SIG-M5 (cell line): ENCODE data around the gene GOLGB1.
"Not testable (repeated sequence)": the region's sequence is repeated elsewhere in the genome, so short reads cannot be mapped to it uniquely, and the experiment has no call there.

ENCODE experiments used
- DNase-seq: peaks from one replicate; lab custom pipeline; 2025; lab: John Stamatoyannopoulos, UW

GOLGB1 gene, protein sequence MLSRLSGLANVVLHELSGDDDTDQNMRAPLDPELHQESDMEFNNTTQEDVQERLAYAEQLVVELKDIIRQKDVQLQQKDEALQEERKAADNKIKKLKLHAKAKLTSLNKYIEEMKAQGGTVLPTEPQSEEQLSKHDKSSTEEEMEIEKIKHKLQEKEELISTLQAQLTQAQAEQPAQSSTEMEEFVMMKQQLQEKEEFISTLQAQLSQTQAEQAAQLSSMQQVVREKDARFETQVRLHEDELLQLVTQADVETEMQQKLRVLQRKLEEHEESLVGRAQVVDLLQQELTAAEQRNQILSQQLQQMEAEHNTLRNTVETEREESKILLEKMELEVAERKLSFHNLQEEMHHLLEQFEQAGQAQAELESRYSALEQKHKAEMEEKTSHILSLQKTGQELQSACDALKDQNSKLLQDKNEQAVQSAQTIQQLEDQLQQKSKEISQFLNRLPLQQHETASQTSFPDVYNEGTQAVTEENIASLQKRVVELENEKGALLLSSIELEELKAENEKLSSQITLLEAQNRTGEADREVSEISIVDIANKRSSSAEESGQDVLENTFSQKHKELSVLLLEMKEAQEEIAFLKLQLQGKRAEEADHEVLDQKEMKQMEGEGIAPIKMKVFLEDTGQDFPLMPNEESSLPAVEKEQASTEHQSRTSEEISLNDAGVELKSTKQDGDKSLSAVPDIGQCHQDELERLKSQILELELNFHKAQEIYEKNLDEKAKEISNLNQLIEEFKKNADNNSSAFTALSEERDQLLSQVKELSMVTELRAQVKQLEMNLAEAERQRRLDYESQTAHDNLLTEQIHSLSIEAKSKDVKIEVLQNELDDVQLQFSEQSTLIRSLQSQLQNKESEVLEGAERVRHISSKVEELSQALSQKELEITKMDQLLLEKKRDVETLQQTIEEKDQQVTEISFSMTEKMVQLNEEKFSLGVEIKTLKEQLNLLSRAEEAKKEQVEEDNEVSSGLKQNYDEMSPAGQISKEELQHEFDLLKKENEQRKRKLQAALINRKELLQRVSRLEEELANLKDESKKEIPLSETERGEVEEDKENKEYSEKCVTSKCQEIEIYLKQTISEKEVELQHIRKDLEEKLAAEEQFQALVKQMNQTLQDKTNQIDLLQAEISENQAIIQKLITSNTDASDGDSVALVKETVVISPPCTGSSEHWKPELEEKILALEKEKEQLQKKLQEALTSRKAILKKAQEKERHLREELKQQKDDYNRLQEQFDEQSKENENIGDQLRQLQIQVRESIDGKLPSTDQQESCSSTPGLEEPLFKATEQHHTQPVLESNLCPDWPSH (N-terminal part only)

DNA sequence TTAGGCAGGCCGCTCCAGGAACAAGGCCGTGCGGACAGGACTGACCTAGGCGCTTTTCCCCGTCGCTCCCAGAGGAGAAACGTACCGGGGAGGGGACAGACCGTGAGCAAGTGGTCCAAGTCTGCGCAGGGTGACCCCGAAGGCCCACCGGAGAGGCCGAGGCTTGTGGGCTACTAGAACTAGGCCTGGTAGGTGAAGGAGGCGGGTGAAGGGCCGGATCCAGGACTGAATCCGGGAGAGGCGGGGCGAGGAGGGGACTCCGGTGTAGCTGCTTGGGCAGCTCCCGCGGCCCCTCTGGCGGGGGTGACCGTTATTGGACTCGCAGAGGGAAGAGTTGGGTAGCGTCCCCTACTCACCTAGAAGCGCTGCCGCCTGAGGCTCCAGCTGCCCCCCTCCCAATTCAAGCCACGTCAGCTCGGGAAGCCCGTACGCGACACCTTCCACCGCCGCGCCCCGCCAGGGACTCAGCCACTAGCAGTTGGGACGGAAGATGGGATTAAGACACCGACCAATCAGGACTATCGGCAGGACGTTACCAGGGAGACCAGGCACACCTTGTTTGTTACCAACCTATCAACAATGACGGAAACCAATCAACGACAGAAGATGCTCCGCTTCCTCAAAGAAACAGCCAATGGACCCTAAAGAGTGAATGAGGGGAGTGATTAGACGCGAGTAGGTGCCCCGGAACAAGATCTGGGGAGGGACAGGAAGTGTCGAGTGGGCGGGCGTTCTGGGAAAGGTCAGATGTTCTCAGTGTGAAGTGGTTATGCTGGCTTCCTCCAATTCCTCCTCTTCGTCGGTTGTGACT lies at the start of gene GOLGB1:
TSS of gene GOLGB1 (minus strand) at position 466 of the 811 bp plus-strand sequence. CDS start 18,770 bp downstream, outside the sequence.
- peak; percentile 100 for DNase-seq

DNA sequence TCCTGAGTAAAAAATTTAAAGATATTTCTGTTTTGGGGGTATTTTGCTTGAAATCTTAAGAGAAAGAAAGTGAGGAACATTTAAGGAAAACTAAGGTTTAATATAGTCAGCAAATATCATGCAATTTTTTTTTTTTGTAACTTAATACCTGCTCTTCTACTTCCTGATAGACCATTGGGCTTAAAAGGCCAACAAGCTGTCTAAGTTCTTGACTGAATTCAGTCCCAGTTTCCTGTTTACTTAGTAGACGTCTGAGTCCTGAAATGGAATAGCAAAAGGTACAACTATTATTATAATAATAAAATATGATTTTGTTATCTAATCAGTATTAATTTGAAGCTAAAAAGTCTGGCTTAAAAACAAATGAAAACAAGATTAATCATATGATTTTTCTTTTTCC lies 47.4 kb upstream of the GOLGB1 start:
- DNase-seq, result no peak

DNA sequence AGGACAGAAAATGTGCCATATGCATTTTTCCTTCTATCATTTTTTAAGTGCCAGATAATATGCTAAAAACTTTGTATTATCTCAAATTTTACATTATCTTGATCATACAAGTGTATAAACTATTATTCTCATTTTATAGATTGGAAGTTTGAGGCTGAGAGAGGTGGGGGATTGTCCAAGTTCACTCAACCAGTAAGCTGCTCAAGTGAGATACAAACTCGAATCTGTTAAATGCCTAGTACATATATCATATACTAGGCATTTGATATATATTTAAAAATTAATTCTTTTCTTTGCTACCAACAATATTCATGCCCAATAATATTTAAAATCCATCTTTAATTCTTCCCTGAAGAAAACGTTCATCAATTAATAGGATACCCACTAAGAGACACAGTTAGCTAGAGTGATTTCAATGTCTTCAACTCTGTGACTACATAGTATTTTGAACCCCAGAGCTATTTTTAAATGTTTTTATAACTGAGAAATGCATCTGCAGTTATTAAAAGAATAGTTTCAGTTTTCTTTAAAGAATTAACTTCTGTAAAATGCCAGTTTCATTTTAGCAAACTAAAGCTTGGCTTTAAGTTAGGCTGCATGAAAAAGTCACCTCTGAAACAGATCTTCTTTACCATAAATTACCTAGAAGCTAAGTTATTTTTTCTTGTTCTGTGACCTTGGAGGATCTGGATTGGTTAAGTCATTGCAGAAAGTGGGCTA lies 44.9 kb upstream of the GOLGB1 start:
- no peak for DNase-seq

DNA sequence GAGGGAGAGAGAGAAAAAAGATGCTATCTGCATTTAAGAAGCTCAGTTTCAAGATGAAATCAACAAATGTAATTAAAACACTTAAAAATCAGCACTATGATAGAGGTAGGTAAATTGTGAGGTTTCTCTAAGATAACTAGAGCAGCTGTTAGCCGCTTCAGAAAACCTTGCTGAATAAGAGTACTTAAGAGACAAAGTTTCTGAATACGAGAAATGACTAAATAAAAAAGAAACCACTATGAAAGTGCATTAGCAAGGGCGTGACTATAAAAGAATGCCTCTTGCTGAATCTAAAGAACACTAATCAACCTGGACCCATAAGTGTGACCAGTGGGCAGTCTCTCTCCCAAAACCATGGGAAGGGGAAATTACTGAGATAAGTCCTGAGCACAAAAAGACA lies 43.5 kb upstream of the GOLGB1 start:
- no peak for DNase-seq

DNA sequence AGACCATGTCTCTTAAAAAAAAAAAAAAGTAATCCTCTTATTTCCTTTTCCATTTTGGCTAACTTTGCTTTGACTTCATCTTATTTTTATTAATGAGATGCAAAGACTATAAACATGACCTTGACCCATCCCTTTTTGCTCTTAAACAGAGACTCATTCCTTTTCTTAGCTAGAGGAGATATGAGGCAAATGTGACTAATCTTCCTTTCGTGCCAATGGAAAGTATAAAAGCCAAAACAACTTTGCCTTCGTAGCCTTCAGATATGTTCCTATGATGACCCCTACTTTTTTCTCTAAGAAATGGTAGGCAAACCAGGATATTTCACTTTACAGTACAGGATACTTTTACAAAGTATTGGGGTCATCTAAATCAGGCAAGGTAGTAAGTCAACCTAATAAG lies 36.9 kb upstream of the GOLGB1 start:
- DNase-seq, result no peak

DNA sequence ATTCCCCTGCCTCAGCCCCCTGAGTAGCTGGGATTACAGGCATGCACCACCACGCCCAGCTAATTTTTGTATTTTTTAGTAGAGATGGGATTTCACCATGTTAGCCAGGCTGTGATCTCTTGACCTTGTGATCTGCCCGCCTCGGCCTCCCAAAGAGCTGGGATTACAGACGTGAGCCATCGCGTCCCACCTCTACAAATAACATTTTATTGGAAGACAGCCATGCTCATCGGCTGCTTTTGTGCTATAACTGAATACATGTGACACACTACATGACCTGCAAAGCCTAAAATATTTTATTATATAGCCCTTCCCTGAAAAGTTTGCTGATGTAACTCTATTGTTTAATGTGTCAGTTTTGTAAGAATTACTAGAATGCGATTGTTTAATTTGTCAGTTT lies 33.2 kb upstream of the GOLGB1 start:
- not testable (repeated sequence) for DNase-seq

DNA sequence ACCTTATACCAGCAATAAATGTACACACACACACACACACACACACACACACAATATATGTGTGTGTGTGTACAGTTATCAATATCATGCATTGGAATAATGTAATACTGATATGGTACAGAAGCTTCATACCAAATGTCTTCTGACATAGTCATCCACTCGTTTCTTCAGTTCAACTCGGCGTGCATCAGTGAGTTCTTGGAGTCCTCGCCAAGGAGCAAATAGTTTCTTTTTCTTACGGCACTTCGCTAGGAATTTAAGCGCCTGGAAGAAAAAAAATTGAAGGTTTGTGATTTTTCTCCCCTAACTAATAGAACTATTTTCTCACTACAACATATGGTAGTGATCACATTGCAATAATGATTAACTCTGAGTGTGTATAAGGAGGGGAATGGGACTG lies 32.1 kb upstream of the GOLGB1 start:
- no peak for DNase-seq

DNA sequence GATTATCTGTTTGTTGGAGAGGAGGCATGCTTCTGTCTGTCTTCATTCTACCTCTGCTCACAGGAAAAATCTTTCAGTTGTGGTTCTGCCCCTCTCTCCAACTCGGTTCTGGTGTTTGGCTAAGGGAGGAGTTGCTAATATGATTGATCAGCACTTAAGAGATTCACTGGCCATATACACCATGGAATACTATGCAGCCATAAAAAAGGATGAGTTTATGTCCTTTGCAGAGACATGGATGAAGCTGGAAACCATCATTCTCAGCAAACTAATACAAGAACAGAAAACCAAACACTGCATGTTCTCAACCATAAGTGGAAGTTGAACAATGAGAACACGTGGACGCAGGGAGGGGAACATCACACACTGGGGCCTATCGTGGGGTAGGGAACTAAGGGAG lies 25.6 kb upstream of the GOLGB1 start:
- not testable (repeated sequence) for DNase-seq

DNA sequence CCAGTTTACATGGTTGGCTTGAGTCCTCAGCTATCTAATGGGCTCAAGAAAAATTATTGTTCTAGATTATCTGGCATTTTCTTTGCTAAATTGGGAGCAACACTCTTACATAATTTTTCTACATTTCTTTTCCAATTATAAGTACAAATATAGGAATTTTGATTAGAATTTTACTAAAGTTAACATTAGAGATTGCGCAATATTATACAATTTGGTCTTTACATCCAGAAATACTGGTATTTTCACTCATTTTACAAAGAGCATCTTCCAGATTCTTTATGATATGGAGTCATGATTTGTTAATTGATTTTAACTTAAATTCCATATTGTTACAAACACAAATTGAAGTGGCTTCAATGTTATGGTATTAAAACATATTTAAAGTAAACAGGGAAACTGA lies 19.7 kb upstream of the GOLGB1 start:
- DNase-seq, result no peak

DNA sequence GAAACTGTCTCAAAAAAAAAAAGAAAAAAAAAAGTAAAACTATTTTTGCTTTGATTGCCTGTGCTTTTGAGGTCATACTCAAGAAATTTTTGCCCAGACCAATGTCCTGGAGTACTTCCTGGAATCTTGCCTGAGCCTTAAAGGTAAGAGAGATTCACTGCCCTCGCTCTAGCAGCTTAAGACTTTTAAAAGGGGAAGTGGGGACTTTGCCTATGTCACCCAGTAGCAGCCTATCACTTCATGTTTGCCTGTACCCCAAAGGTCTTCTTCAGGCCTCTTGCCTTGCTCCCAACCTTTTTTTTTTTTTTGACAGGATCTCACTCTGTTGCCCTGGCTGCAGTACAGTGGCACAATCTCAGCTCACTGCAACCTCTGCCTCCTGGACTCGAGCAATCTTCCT lies 18.9 kb upstream of the GOLGB1 start:
- DNase-seq, result no peak

DNA sequence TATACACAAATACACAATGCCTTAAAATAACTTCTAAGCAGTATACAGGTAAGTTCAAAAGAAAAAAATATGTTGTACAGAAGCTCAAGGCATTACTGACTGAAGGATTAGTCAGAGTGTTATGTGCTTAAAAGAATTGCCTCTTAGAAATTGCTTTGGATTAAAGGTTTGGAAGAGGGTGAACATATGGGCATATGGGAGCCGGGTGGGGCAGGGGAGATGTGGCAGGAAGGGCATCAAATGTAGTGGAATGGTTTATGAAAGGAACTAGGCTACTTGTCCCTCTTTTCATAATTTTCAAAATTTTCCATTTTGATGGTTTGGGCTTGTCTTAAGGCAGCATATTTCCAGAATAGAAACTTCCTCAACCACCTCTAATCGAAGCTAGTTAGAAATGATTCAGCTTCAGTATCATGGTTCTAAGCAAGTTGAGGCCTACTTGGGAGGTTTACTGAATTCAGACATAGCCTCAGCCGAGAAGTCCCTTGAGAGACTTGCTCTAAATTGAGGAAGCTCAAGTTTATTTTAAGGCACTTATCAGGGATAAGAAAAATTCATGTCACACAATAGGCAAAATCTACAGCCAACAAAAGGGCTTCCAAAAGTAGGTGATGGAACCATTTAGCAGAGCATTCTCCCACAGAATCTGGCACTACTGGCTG lies 10.1 kb upstream of the GOLGB1 start:
- no peak for DNase-seq

DNA sequence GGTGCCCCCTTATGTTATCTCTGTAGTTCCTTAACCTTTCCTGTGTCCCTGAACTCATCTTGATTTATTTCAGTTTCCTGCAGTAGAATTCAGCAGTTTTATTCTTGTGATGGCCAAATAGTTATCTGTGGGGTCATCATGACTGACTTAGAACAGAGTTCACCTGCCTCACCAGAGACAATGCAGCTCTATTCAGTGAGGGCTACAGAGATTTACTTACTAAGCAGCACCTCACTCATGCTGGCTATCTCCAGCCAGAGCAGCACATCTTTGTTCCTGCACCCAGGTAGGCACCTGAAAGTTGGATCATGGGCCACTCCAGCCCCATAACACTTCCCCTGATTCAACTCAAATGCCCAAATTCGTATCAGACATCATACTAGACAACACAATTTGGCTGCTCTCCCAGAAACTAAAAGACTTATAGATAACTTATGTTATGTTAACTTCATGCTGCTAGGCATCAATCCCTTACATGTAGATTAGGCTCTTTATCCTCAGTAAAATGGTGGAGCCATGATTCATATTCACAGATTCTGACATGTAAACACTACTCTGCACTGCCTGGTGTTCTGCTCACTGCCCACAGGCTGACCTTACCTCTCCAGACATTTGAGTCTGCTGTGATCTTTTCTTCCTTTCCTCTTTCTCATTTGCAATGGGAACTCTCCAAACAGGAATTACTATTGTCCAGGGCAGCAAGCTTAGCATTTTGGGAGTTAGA lies 9.3 kb upstream of the GOLGB1 start:
- DNase-seq, result no peak

DNA sequence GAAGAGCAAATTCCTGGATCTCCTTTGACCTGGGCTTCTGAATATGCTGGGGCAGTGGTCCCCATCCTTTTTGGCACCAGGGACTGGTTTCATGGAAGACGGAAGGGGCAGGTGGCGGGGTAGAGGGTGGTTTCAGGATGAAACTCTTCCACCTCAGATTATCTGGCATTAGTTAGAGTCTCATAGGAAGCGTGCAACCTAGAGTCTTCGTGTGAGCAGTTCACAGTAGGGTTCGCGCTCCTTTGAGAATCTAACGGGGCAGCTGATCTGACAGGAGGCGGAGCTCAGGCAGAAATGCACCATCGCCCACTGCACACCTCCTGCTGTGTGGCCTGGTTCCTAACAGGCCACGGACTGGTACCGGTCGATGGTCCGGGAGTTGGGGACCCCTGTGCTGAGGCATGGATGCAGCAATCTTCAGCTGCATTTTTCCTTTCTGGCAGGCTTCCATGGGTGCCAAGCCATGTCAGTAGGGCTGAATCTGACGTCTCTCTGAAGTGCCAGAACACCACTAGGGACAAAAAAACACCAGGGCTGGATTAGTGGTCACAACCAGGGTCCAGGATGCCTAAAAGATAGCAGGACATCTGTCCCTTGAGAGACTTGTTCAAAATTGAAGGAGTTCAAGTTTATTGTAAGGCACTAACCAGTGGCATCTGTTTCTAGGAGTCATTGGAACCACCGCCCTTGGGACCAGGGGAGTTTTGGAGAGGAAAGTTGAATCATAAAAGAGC lies 8.4 kb upstream of the GOLGB1 start:
- no peak for DNase-seq

DNA sequence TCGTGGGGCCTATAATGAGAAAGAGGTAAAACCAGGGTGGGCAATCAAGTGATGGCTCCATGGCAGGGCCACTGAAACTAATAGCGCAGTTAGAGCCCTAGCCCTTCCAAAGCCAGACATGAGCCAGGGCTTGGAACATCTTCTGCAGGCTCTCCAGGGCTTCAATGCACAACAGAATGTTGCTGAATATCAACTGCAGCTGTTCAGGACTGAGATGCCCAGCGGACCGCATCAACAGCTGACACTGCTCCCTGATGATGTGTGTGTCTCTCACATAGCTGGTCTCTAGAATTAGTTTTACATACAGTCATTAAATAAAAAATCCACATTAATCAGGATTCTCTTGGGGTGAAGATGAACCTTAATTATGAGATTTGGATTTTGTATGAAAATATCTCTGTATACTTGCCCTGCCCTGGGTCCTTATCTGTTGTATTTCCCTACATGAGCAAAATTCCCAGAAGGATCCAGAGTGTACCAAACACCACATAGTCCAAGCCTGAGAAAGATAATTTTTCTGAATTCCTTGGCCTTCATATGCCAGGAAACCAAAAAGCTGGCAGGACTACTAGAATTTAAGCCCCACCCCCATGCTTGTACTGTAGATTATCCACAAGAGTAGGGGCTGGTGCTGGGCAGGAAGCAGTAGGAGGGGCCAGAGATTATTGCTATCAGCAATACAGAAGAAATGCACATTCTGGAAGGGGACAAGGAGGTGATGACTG lies 7.7 kb upstream of the GOLGB1 start:
- no peak for DNase-seq

DNA sequence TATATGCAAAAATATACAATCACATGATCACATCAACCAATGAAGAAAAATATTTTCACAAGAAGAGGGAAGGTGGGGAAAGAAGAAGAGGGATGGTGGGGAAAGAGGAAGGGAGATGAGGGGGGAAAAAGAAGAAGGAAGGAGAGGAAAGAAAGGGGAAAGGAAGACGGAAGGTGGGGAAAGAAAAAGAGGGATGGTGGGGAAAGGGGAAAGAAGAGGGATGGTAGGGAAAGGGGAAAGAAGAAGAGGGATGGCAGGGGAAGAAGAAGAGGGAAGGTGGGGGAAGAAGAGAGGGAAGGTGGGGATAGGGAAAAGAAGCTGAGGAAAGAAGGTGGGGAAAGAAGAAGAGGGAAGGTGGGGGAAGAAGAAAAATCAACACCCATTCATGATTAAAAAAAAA lies 3.2 kb upstream of the GOLGB1 start:
- no peak for DNase-seq

DNA sequence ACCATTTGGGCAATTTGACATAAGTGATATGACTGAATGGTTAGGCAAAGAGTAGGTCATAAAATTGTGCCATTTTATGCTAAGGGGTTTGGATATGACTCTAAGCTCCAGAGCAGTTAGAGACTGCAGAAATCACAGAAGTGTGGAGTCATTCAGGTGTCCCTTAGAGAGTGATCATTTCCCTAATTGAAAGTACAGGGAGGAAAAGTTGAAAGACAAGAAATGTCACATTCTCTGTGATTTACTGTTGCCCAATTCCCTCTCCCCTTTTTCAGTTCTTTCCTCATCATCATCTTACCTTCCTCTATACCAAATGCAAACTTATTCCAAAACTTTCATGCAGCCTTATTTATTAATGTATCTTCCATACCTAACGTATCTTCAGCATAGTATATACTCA lies 2.7 kb upstream of the GOLGB1 start:
- DNase-seq, result no peak

DNA sequence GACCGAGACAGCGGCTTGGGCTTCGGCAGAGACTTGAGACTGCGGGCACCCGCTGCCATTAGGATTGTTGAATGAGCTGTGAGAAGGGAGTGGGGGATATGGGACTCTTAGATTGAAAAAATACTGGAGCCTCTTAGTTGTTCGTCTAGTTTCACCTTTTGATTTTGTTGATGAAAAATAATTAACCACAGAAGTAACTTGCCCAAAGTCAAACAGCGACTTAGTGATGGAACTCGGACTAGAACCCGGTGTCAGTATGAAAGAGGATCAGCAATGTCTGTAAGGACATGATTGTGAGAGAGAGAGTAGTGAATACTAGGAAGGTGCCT lies 510 bp upstream of the GOLGB1 start:
- no peak for DNase-seq

DNA sequence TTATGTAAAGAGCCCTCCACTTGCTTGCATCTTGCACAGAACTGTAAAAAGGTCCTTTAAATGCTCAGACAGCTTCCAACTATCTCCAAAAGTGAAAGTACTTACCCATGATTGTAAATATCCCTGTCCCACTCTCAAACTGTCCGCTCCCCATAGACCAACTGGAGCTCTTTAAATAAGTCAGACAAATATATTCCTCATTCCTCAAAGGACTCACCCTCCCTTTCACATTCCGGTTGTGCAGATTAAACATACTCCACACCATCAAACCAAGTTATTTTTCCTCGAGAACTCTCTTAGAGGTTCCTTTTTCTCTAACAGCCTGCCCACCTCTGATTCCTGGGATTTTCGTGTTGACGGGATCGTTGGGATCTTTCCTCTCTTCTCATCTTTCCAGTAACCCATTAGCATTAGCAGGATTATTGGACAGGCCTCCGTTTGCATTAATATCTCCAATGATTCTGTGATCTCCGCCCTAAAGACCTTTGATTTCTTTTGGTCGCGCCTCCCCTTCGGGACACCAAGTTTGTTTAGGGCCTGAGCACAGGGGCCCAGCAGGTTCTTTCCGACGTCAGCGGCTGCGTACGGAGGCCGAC lies 763 bp downstream of the GOLGB1 start:
- DNase-seq, result no peak
